ENCODE results near the gene CLHC1. TPM values are rescaled to one million over a fixed set of nuclear protein-coding genes. Genes with fewer than 3 reads are reported as not detected.
A peak's percentile ranks its signal among the peaks of the same experiment; 100 is the strongest.
"Not testable (repeated sequence)": the region's sequence is repeated elsewhere in the genome, so short reads cannot be mapped to it uniquely, and the experiment has no call there.

The CLHC1 gene
- total RNA-seq, 2 experiments from 2014 or later, result 18.1 to 19.4 TPM

DNA sequence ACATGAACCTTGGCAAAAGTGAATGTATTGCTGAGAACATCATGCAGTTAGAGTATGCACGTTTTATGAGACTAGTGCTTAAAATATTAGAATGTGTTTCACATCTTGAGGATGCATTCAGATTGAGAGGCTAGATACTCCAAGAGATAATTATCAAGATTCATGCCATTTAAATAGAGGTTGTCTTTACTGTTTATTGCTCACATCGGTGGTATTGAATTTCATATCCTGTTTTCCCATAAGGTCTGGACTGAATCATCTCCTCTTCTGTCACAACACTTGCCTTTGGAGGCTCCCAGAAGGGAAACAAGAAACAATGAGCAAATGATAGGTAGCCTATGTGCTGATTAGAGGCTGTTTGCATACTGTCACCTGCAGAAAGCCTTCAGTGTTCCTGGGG, 83.8 kb downstream of the CLHC1 start:
- Mint-ChIP-seq H3K9me3 (no peaks in the 10 kb centered on the region), H3K27ac (no peak overlapping the region), H3K4me3 (no peak overlapping the region), H3K4me1 (no peaks in the 10 kb centered on the region), H3K36me3 (no peaks in the 10 kb centered on the region), H3K27me3 (no peaks in the 10 kb centered on the region)
- DNase-seq, result no peak
- ATAC-seq (ENCODE audit: low read depth), result no peak
- POLR2A ChIA-PET, result no interaction called here

DNA sequence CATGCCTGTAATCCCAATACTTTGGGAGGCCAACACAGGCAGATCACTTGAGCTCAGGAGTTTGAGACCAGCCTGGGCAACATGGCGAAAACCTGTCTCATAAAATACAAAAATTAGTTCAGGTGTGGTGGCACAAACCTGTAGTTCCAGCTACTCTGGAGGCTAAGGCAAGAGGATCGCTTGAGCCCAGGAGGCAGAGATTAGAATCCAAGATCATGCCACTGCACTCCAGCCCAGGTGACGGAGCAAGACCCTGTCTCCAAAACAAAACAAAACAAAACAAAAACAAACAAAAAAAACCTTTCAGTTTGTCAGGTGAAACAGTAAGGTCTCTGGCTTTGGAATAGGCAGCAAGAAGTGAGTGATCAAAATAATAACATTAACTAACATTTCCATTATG, 84.6 kb downstream of the CLHC1 start:
- H3K27ac Mint-ChIP-seq, result no peak overlapping the region
- POLR2A ChIA-PET, result no interaction called here
- no peak for ATAC-seq (ENCODE audit: low read depth)

DNA sequence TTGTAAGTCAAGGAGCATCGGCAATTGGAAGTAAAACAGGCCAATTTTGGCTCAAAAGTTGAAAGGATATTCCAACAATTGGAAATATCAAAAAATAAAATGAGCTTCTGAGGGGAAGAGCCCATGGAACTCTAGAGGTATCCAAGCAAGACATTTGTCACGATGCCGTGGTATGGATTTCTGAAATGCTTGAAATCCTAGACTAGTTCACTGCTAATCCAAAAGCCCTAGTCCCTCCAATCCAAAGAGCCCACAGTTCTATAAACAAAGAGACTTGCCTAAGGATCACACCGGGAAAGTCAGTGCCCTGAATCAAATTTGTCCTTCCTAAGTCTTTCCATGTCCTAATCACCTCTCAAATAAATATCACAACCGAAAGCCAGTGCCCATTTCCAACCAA, 85.1 kb downstream of the CLHC1 start:
- no peak for ATAC-seq (ENCODE audit: low read depth)
- no peak overlapping the region for H3K27ac Mint-ChIP-seq
- H3K4me1 Mint-ChIP-seq, result peaks cover 3% of the 10 kb centered on the region
- DNase-seq, result no peak
- no peak overlapping the region for H3K4me3 Mint-ChIP-seq
- POLR2A ChIA-PET, result no interaction called here
- H3K27me3 Mint-ChIP-seq, result no peaks in the 10 kb centered on the region
- H3K36me3 Mint-ChIP-seq, result no peaks in the 10 kb centered on the region
- H3K9me3 Mint-ChIP-seq, result peaks cover 3% of the 10 kb centered on the region

More for the DNA sequence above, 84.6 kb downstream of the CLHC1 start:
- Mint-ChIP-seq H3K9me3 (peaks cover 2% of the 10 kb centered on the region), H3K27me3 (no peaks in the 10 kb centered on the region), H3K36me3 (no peaks in the 10 kb centered on the region), H3K4me1 (no peaks in the 10 kb centered on the region), H3K4me3 (no peak overlapping the region)
- no peak for DNase-seq

DNA sequence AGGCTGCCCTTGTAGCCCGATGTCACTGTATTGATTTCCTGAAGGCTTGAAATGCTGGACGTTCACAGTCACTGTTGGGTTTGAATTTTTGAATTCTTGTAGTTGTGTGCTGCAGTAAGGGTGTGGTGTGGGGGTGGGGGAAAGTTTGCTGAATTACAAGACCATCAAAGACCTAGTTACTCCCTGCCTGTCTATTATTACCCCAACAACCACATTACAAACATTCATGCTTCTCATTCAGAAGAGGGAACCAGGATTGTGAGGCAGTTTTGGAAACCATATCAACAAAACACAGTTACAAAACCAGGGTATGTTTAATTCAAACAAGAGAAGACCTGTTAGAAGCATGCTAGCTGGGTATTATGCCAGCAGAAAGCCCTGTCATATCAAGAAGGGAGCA, 85.8 kb downstream of the CLHC1 start:
- H3K4me1 Mint-ChIP-seq, result peaks cover 6% of the 10 kb centered on the region
- H3K36me3 Mint-ChIP-seq, result no peaks in the 10 kb centered on the region
- H3K9me3 Mint-ChIP-seq, result peaks cover 4% of the 10 kb centered on the region
- no peak overlapping the region for H3K4me3 Mint-ChIP-seq
- no peak for DNase-seq
- POLR2A ChIA-PET, result no interaction called here
- no peak overlapping the region for H3K27ac Mint-ChIP-seq
- H3K27me3 Mint-ChIP-seq, result no peaks in the 10 kb centered on the region
- no peak for ATAC-seq (ENCODE audit: low read depth)

DNA sequence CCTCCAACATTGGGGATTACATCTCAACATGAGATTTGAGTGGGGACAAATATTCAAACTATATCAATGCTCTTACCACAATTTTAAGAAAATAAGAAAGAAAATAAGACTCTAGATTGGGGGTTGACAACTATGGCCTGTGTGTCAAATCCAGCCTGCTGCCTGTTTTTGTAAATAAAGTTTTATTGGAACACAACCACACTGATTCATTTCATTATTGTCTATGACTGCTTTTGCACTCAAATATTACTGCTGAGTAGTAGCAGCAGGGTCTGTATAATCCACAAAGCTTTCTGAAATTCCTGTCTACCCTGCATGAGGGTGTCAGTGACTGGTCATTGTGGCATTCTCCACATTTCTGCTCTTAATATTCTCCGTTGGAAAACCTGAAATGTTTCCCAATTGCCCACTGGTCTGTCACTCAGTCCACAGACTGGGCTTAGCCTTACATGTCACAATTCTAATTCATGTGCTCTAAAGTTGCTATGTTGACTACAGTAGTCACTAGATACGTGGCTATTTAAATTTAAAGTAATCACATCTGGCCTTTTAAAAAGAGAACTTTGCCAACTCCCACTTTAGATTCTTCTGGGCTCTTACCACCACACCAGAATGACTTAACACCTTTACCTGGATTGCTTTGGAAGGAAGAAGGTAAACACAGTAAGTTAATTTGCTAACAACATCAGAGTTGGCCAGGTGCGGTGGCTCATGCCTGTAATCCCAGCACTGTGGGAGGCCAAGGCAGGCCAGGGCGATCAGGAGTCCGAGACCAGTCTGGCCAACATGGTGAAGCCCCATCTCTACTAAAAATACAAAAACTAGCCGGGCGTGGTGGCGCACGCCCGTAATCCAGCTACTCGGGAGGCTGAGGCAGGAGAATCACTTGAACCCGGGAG, 86.9 kb downstream of the CLHC1 start:
- Mint-ChIP-seq H3K27ac (no peak overlapping the region), H3K9me3 (peaks cover 4% of the 10 kb centered on the region), H3K36me3 (no peaks in the 10 kb centered on the region), H3K4me1 (peaks cover 6% of the 10 kb centered on the region), H3K4me3 (no peak overlapping the region), H3K27me3 (no peaks in the 10 kb centered on the region)
- ATAC-seq (ENCODE audit: low read depth) (no peak), DNase-seq (no peak)
- POLR2A ChIA-PET, result interaction anchor here (0.7 kb wide), 1 partner anchor 130 kb away, joined by 4 read pairs; no protein-coding TSS in a partner anchor

DNA sequence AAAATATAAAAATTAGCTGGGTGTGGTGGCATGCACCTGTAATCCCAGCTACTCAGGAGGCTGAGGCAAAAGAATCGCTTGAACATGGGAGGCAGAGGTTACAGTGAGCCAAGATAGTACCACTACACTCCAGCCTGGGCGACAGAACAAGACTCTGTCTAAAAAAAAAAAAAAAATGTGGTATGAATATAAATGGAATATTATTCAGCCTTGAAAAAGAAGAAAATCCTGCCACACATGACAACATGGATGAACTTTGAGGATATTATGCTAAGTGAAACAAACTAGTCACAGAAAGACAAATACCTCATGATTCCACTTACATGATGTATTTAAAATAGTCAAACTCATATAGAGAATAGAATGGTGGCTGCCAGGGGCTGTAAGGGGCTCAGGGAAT, 88.4 kb downstream of the CLHC1 start:
- ATAC-seq (ENCODE audit: low read depth); H3K4me1 Mint-ChIP-seq; H3K27ac Mint-ChIP-seq; POLR2A ChIA-PET; H3K9me3 Mint-ChIP-seq; H3K27me3 Mint-ChIP-seq; H3K36me3 Mint-ChIP-seq; H3K4me3 Mint-ChIP-seq; DNase-seq: not testable (repeated sequence)

DNA sequence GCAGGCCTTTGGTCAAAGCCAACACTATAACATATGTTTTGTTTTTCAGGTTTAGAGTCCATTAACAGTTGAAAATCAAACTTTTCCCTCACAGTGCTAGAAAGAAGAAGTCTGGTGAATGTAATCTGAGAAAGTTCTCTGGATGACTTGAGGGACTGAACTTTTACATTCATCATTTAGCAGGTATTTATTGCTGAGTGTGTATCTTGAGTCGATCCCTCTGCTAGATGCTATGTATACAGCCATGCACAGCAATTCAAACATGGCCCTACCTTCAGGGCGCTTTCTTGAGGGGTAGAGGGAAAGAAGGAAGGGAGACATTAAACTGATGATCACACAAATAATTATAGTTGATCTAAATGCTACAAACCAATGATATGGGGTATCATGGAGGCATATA, 89.6 kb downstream of the CLHC1 start:
- DNase-seq (no peak), ATAC-seq (ENCODE audit: low read depth) (no peak)
- H3K4me1 Mint-ChIP-seq, result peaks cover 6% of the 10 kb centered on the region
- H3K36me3 Mint-ChIP-seq, result no peaks in the 10 kb centered on the region
- no peak overlapping the region for H3K27ac Mint-ChIP-seq
- H3K9me3 Mint-ChIP-seq, result peaks cover 4% of the 10 kb centered on the region
- no peak overlapping the region for H3K4me3 Mint-ChIP-seq
- POLR2A ChIA-PET, result no interaction called here
- H3K27me3 Mint-ChIP-seq, result no peaks in the 10 kb centered on the region

DNA sequence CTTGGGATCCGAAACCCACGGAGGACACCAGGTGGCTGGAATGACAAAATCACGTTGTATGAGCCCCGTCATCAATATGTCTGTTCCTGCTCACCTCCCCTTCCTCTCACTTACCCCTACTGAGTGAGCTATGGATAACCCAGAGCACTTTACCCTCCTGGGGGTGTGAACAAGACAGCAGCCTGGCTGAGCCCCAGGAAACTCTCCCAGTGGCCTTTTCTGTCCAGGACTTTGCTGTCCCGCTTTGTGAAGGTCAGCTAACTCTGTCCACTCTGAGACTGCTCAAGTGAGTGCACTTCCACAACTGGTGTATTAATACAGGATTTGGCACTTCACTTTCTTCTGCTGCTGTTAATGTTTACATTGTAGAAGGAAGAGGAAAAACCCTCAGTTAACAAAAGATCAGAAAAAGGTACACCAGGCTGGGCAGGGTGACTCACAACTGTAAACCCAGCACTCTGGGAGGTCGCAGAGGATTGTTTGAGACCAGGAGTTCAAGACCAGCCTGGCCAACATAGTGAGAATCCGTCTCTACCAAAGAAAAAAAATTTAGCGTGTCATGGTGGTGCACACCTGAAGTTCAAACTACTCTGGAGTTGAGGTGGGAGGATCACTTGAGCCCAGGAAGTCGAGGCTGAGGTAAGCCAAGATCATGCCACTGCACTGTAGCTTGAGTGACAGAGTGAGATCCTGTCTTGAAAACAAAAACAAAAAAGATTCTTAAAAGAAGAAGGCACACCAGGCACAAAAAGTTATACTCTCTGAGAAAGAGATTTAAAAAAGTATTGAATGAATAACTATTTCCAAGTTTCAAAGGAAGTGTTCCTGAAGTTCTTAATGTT, 90.3 kb downstream of the CLHC1 start:
- peak overlapping the region; percentile 61 for H3K27ac Mint-ChIP-seq
- H3K27me3 Mint-ChIP-seq, result no peaks in the 10 kb centered on the region
- no peaks in the 10 kb centered on the region for H3K36me3 Mint-ChIP-seq
- H3K4me1 Mint-ChIP-seq, result peaks cover 6% of the 10 kb centered on the region
- POLR2A ChIA-PET, result no interaction called here
- peaks cover 4% of the 10 kb centered on the region for H3K9me3 Mint-ChIP-seq
- ATAC-seq (ENCODE audit: low read depth) (peak; percentile 58), DNase-seq (no peak)
- H3K4me3 Mint-ChIP-seq, result peak overlapping the region; percentile 18

DNA sequence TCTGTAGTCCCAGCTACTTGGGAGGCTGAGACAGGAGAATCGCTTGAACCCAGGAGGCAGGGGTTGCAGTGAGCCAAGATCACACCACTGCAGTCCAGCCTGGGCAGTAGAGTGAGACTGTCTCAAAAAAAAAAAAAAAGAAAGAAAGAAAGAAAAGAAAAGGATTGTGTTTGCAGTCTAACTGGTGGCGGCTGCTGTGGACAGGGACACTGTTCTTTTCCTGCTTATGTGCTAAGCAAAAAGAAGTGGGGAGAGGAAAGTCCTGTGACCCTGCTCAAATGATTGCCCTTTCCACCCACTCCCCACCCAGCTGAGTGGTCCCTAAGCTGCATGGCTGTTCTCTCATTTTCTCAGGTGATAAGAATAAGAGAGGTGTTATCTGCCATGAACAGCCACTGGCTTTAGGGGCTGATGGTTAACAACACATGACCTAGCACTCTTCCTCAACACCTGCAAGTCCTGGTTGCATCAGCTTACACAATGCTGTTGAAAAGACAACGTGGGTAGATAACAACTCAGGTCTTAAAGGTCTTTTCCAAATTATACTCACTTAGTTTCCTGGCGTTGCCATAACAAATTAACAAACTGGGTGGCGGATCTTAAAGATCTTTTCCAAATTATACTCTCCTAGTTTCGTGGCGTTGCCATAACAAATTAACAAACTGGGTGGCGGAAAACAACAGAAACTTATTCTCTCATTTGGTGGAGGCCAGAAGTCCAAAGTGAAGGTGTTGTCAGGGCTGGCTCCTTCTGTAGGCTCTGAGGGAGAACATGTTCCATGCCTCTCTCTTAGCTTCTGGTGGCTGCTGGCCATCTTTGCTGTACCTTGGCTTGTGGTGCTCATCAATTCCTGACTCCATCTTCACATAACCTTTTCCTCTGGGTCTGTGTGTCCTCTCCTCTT, 91.5 kb downstream of the CLHC1 start:
- Mint-ChIP-seq H3K27me3 (no peaks in the 10 kb centered on the region), H3K9me3 (peaks cover 4% of the 10 kb centered on the region), H3K4me1 (peaks cover 6% of the 10 kb centered on the region), H3K36me3 (no peaks in the 10 kb centered on the region), H3K27ac (no peak overlapping the region), H3K4me3 (no peak overlapping the region)
- DNase-seq, result no peak
- ATAC-seq (ENCODE audit: low read depth), result no peak
- POLR2A ChIA-PET, result interaction anchor here (0.7 kb wide), 1 partner anchor 124 kb away, joined by 5 read pairs; no protein-coding TSS in a partner anchor

DNA sequence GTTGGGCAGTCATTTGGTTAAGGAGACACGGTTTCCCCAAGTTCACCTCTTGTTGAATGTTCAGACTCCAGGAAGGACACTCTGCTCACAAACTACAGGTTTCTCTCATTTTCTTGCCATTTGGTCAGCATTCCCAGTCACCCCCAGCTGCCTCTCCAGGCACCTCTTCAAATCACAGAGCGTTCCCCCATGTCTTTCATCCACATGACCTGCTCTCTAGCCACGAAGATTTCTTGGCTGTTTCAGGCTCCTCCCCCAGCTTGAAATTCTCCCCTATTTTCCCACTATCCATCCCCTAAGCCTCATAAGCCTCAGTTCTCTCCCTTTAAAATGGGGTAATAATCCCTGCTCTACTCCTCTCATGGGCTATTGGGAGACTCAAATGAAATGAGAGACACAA, 92.8 kb downstream of the CLHC1 start:
- ATAC-seq (ENCODE audit: low read depth) (no peak), DNase-seq (no peak)
- H3K4me3 Mint-ChIP-seq, result no peak overlapping the region
- H3K27ac Mint-ChIP-seq, result no peak overlapping the region
- POLR2A ChIA-PET, result no interaction called here
- peaks cover 11% of the 10 kb centered on the region for H3K4me1 Mint-ChIP-seq
- no peaks in the 10 kb centered on the region for H3K36me3 Mint-ChIP-seq
- H3K27me3 Mint-ChIP-seq, result no peaks in the 10 kb centered on the region
- peaks cover 4% of the 10 kb centered on the region for H3K9me3 Mint-ChIP-seq

DNA sequence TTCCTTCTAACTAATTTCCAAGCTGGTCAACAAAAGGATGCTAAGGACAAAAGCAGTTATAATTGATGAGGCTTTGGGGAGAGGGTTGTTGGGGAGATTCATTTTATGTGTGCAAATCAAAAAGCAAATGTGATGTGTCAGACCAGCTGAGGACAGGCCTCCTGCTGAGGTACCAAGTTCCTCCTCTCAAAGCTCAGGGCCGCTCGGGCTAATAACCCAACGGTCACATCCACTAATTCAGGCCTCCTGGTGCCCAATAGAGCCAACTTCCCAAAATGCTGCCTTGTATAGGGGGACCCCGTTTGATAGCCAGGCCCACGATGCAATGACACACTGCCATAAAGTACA, 93.2 kb downstream of the CLHC1 start:
- no peak overlapping the region for H3K4me3 Mint-ChIP-seq
- ATAC-seq (ENCODE audit: low read depth) (no peak), DNase-seq (no peak)
- H3K4me1 Mint-ChIP-seq, result peaks cover 15% of the 10 kb centered on the region
- H3K9me3 Mint-ChIP-seq, result peaks cover 4% of the 10 kb centered on the region
- POLR2A ChIA-PET, result interaction anchor here (2.3 kb wide), 1 partner anchor 89 kb away, joined by 5 read pairs; the partner anchor contains the start of gene RTN4
- no peaks in the 10 kb centered on the region for H3K27me3 Mint-ChIP-seq
- no peak overlapping the region for H3K27ac Mint-ChIP-seq
- H3K36me3 Mint-ChIP-seq, result no peaks in the 10 kb centered on the region

DNA sequence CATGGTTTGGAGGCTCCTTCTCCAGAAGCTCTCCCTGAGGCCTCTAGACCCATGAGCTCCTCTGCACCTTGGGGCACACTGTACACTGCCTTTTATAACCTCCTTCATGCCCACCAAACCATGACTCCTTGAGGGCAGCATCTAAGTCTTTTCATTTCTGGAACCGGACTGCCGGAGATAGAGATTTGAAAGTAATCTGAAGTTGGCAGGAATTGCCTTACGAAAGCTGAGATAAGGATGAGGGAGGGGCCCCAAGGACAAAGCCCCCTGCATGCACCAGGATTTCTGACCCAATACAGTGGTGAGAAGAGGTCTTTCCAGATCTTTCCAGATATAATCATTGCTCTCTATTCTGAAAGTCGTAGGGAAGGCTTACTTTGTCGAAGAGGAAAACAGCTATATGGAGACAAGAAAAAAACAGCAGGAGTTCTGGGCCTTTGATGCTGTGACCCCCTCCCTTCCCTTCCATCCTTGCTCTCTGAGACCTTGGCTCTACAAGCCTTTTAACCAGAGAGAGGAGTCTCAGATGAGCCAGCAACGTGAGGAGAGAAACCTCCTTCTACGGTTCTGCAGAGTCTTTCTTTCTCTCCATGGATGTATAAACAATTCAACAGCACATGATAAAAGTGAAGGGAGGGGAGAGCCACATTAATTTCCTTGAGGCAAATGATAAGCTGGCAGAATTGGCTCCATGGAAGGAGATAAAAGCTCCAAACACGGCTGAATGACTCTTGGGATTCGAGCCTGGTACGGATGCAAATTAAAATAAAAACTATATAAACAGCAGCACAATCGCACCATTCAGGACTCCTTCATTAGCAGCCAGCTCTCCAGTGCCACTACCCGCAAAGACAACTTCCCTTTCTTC, 93.8 kb downstream of the CLHC1 start:
- H3K9me3 Mint-ChIP-seq, result peaks cover 4% of the 10 kb centered on the region
- no peaks in the 10 kb centered on the region for H3K36me3 Mint-ChIP-seq
- H3K27ac Mint-ChIP-seq, result no peak overlapping the region
- POLR2A ChIA-PET, result interaction anchor here (2.3 kb wide), 1 partner anchor 88 kb away, joined by 5 read pairs; the partner anchor contains the start of gene RTN4
- H3K27me3 Mint-ChIP-seq, result no peaks in the 10 kb centered on the region
- H3K4me1 Mint-ChIP-seq, result peaks cover 20% of the 10 kb centered on the region
- ATAC-seq (ENCODE audit: low read depth) (no peak), DNase-seq (no peak)
- no peak overlapping the region for H3K4me3 Mint-ChIP-seq

All from activated naive CD8-positive, alpha-beta T cell treated with anti-CD3 and anti-CD28 coated beads, Interleukin-2, amount 10 ng/mL, durations not matched to agents 7 days and 5 days (primary cell).